HG03565 (cell line): ENCODE data around the gene VEGFD.

Experiments
- ATAC-seq: cut with Tn5 transposase; IDR thresholded peaks from one replicate; pipeline ENCODE4 v1.9.1; 2021; ENCODE audit warnings: mild to moderate bottlenecking, moderate library complexity; ENCODE audit not compliant: unreplicated experiment

The VEGFD gene

DNA sequence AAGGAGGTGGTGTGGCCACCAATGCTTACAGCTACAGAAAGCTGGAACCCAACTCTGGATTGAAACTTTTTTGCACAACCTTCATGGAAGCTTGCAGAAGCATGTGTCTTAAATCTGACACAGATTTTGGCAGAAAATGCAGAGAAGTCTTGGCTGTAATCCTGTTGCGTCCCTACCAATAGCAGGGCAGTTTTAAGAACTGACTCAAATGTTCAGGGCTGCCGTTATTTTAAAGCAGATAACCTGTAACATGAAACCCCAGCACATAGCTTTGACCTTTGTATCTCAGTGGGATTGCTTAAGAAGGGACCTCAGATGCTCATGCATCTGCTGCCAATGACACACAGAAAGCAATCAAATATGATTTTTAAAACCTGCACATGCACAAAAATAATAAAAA lies at the start of gene VEGFD:
Gene VEGFD (minus strand): TSS at position 110 of the 400 bp plus-strand sequence. CDS start 467 bp downstream, outside the sequence.
- no peak for ATAC-seq

DNA sequence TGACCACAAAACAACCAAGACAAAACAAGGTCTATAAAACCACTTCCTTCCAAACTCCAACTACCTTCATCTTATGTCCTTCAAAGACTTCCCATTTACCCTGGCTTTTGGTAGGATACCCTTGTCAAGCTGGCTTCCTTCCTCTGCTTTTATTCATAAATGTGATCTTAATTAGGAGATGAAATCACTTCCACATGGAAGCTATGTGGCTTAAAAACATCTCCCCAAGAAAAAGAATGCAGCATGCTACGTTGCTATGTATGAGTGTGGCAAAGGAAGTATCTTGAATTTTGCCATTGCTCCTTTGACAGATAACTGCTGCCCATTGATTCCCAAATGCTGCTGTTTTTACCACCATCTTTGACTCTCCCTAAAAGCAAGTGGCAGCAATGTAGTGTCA lies 46.4 kb upstream of the VEGFD start:
- no peak for ATAC-seq

DNA sequence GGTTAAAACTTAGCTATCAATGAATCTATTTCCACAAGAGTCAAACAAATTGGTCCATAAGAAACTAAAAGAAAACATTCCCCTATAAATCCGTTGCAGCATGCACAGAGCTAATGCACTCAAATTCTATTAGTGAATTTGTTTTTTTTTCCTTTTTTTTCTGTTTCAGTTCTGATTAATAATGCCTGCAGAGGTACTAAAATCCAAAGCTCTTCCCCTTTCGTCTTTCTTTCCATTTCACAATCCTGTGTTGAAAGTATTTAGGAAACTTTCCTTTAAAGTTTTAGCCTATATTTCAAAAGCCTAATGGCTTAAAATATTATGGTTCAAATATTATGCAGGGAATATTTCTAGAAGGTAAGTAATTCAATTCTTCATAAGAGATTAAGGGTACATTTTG lies 45.9 kb upstream of the VEGFD start:
- no peak for ATAC-seq

DNA sequence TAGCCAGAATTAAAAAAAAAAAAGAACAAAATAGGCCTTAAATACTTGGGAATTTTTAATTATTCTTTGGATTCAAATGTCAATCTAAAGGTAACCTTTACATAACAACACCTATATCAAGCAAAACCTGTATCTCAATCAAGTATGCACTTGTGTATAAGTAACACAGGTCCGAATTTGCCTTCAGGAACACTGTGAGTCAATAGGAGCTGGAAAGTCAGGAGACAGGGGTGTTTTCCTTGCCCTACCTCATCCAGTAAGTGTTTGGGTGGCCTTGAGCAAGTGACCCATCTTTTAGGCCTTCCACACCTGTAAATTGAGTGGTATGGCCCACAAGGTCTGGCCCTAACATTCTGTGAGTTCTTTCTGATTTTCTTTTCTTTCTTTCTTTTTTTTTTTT lies 40.8 kb upstream of the VEGFD start:
- no peak for ATAC-seq

DNA sequence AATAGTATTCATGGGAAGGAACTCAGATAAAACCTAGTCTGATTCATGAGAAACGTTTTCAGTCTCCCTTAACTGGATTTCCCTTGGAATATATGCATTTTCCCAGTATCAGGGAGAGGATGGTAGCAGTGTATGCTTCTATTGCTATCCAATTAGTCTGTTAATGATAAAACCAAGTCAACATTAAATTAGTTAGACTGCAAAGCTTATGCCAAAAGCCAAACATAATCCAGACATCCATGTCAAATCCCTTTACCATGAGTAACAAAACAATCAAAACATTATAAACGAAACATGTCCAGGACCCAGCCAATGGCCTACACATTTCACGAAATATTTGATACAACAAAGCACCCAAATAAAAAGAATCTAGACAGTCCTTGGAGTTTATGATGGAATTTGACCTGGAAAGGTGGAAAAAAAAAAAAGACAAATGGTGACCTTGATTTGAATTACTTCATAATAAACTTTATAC lies 34.5 kb upstream of the VEGFD start:
- ATAC-seq = no peak

DNA sequence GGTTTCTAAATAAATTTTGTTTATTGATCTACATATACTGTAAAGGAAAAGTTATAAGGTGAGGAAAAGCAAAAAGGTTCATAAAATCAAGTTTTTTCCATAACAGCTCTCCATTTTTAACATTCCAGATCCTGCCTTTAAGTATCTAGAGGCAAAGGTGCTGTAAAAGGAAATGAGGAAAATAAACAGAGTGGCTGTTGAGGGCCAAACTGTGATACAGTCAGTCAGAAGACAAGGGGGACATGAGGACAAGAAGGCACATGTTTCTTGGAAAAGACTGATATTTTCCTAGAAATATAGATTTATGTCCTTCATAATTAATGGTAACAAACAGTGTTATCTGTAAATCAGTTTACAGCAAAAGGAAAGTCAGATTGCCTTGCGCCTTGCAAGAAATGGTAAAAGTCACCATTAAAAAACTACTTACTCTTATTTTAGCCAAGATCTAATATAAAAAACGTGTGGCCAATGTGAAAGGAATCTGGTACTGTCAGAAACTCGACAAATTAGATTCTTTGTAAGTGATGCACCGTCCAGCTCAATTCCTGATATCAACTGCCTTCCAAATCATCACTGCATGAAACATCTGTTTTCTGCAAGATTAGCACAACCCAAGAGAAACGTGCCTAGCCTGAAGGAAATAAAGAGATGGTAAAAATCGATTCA lies 34.0 kb upstream of the VEGFD start:
- no peak for ATAC-seq

GRCh38 chrX:15416133-15416993 lies 32.1 kb upstream of the VEGFD start:
- ATAC-seq = no peak

DNA sequence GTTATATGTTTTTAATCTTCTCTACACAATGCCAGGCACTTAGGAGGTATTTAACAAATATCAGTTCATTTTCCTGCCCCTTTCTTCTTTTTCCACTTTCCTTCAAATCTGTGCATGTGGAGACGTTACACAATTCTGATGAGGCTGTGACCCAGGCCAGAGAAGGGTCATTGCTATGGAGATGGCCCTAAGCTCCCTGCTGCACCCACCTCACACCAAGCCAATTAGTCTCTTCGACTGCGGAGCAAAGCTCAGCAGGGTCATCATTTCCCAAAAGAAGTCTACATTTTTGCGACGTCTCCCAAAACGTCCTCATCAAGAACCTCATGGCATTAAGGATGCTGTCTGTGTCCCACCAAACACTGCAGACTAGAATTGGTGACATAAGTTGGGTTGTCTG lies 28.9 kb upstream of the VEGFD start:
- no peak for ATAC-seq

DNA sequence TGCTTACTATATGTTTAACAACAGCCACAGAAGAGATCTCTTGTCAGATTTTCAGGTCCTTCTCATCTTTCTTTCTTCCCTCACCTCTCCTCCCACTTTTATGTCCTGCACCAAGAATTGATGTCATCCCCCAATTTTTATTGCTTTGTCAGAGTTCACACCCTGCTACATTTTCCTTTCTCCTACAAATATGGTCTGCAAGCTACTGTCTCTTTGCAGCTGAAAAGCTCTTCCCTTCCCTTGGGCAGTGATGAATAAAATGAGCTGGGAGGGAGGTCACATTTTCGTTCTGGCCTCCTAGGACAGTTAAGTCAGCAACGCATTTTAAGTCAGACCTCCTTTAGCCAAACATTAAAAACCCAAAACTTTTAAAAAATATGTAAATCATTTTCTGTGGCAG lies 26.7 kb upstream of the VEGFD start:
- ATAC-seq = no peak

GRCh38 chrX:15410430-15410829 lies 26.2 kb upstream of the VEGFD start:
- ATAC-seq = no peak

DNA sequence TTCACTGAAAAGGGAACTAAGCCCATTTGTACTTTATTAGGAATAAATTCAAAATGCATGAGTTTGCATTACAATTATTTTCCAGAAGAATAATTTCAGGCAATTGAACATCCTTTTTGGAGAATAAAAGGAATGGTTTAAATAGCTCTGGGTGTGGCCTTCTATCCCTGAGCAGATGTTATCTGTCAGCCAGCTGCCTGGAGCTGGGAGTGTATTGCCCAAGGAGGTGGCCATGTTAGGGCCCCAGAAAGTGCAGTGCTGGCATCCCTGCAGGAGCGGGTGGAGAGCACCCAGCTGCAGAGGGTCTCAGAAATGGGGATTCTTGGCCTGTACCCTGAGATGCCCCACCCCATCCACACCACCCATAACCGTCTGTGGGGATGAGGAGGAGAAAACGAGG lies 21.6 kb upstream of the VEGFD start:
- ATAC-seq = no peak

- no peak for ATAC-seq
Measured at GRCh38 chrX:15404401-15405096, 20.3 kb upstream of the VEGFD start.

- ATAC-seq = no peak
Measured at GRCh38 chrX:15401378-15401777, 17.2 kb upstream of the VEGFD start.

- ATAC-seq = no peak
Measured at GRCh38 chrX:15399962-15400391, 15.8 kb upstream of the VEGFD start.

GRCh38 chrX:15398874-15399273 lies 14.7 kb upstream of the VEGFD start:
- ATAC-seq = no peak

GRCh38 chrX:15395789-15396188 lies 11.6 kb upstream of the VEGFD start:
- no peak for ATAC-seq

GRCh38 chrX:15391850-15392249 lies 7.6 kb upstream of the VEGFD start:
- no peak for ATAC-seq

GRCh38 chrX:15382813-15383212 lies 1.4 kb downstream of the VEGFD start:
- ATAC-seq = no peak

DNA sequence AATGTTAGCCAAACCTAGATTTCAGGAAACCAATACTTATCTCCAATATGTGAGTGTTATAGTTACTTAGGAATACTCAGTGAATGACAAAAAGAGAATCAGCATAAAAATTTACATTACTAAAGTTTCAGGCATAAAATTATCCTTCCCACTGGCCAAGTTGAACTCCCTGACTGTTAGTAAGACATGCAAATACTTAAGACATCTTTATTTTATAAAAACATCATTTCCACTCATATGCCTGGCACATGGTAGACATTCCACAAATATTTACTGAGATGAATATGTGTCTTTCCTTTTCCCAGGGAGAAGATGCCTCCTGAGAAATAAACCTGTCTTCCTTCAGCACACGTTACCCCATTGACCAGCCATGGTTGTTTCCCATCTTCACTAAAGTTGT lies 7.3 kb downstream of the VEGFD start:
- ATAC-seq = no peak

DNA sequence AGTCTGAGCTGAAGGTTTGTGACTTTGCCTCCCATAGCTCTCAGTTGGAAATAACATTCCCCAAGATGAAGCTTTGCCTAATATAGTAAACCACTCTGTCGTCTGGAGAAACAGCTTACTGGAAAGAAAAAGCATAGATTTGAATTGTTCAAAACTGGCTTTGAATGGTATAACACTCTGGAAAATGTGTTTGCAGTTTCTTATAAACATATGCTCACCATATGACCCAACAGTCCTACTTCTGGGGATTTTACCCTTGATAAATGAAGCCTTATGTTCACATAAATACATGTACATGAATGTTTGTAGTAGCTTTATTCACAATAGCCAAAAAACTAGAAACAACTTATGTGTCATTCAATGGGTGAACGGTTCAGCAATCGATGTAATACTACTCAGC lies 10.2 kb downstream of the VEGFD start:
- no peak for ATAC-seq

DNA sequence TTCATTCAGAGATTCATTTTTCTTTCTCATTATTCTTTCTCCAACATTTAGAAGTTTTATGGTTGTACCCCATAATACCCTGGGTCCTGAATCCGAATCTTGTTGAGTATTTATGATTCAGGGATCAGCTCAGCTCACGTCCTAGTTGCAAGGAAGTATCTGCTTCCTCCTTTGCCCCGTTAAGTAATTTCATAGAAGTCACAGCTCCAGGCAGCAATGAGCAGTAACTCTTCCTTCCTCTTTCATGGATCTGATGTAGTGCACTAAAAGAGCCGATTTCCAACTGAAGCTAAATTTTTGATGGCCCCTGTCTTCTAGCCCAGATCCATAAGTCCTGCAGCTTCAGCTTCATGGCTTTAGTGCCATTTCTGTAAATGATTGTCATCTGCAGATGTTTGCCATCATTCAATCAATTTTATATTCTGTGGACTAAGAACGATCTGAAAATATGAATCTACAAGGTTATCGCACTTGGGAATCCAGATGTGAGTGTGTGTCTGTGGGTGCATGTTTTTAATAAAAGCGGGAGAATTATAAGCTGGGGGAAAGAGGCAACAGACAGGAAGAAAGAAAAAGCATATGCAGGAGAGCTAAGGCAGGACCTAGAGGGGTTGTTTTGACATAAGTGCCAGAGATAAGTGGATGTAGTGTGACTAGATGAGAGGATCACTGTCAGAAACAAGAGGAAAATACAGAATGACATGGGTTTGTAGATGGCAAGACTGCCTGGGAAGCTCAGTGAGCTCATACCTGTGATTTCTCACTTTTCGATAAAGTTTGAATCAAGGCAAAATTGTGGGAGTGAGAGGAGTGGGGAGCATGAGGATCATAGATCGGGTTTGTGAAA lies 17.5 kb downstream of the VEGFD start:
- no peak for ATAC-seq
